NCI-H345 (cell line): ENCODE measurements around the gene YIPF2.

ENCODE experiments used
- DNase-seq: peaks from one replicate; lab custom pipeline; 2025; lab: John Stamatoyannopoulos, UW

YIPF2 gene

GRCh38 chr19:10936661-10937084, 8.2 kb upstream of the YIPF2 start:
- DNase-seq = peak; percentile 83

- no peak for DNase-seq
Observed at GRCh38 chr19:10935371-10936059, 7.1 kb upstream of the YIPF2 start.

- no peak for DNase-seq
Observed at GRCh38 chr19:10929402-10929794, 959 bp upstream of the YIPF2 start.

GRCh38 chr19:10927730-10928562, 493 bp downstream of the YIPF2 start:
- DNase-seq = no peak

GRCh38 chr19:10924597-10924996, 3.8 kb downstream of the YIPF2 start:
- no peak for DNase-seq

- DNase-seq = no peak
Observed at GRCh38 chr19:10923260-10924112, 5.0 kb downstream of the YIPF2 start.

- no peak for DNase-seq
Observed at GRCh38 chr19:10922638-10923014, 5.8 kb downstream of the YIPF2 start.

GRCh38 chr19:10921910-10922637, 6.4 kb downstream of the YIPF2 start:
- no peak for DNase-seq

GRCh38 chr19:10921199-10921909, 7.1 kb downstream of the YIPF2 start:
- DNase-seq = no peak

GRCh38 chr19:10920781-10921180, 7.7 kb downstream of the YIPF2 start:
- DNase-seq = no peak

- no peak for DNase-seq
Observed at GRCh38 chr19:10920288-10920655, 8.2 kb downstream of the YIPF2 start.

- no peak for DNase-seq
Observed at GRCh38 chr19:10919352-10920287, 8.8 kb downstream of the YIPF2 start.

- DNase-seq = no peak
Observed at GRCh38 chr19:10918359-10918758, 10.1 kb downstream of the YIPF2 start.

GRCh38 chr19:10916602-10917001, 11.8 kb downstream of the YIPF2 start:
- DNase-seq = no peak

- DNase-seq = no peak
Observed at GRCh38 chr19:10915130-10916091, 13.0 kb downstream of the YIPF2 start.

GRCh38 chr19:10913716-10914340, 14.6 kb downstream of the YIPF2 start:
- DNase-seq = no peak

GRCh38 chr19:10912619-10913018, 15.8 kb downstream of the YIPF2 start:
- DNase-seq = no peak

GRCh38 chr19:10911579-10912363, 16.7 kb downstream of the YIPF2 start:
- DNase-seq = no peak
